RWPE2 (cell line): ENCODE results near the gene CUBN.

Source experiments
- ATAC-seq: fragments of 200-7000 bp; cut with Tn5 transposase; 3 replicates; pipeline ENCODE4 v1.9.1; 2021; ENCODE audit warnings: low read depth
- DNase-seq: peaks from one replicate; pipeline ENCODE4 v3.0.0-alpha.2; 2020; ENCODE audit warnings: low spot score
- H3K27ac ChIP-seq: fragments of 450-650 bp; 2 replicates; pipeline ENCODE4 v1.5.1; 2017; ENCODE audit warnings: mild to moderate bottlenecking; ENCODE audit not compliant: poor library complexity, severe bottlenecking
- H3K27me3 ChIP-seq: fragments of 250-450 bp; sonication (Bioruptor Pico); 2 replicates; pipeline ENCODE4 v1.5.1; 2021; ENCODE audit warnings: mild to moderate bottlenecking, moderate library complexity; ENCODE audit not compliant: insufficient read depth, poor library complexity, severe bottlenecking
- H3K36me3 ChIP-seq: fragments of 250-450 bp; sonication (Bioruptor Pico); 2 replicates; pipeline ENCODE4 v1.5.1; 2020; ENCODE audit warnings: low read depth, mild to moderate bottlenecking, moderate library complexity
- H3K4me1 ChIP-seq: fragments of 250-450 bp; sonication (Bioruptor Pico); 2 replicates; pipeline ENCODE4 v1.5.1; 2021; ENCODE audit warnings: mild to moderate bottlenecking, moderate library complexity; ENCODE audit not compliant: insufficient read depth, poor library complexity, severe bottlenecking
- H3K4me3 ChIP-seq: fragments of 250-450 bp; sonication (Bioruptor Pico); 2 replicates; pipeline ENCODE4 v1.5.1; 2021; ENCODE audit warnings: mild to moderate bottlenecking, moderate library complexity; ENCODE audit not compliant: severe bottlenecking
- H3K9me3 ChIP-seq: fragments of 250-450 bp; sonication (Bioruptor Pico); 2 replicates; pipeline ENCODE4 v1.5.1; 2021; ENCODE audit warnings: mild to moderate bottlenecking, moderate library complexity; ENCODE audit not compliant: severe bottlenecking
- CTCF ChIP-seq: fragments of 450-650 bp; IDR thresholded peaks from one replicate; pipeline ENCODE4 v1.5.1; 2017; ENCODE audit warnings: mild to moderate bottlenecking, moderate library complexity; ENCODE audit not compliant: poor library complexity, severe bottlenecking

The CUBN gene

GRCh38 chr10:17101910-17102266 lies 27.7 kb downstream of the CUBN start:
- no peaks in the 10 kb centered on the region for H3K36me3 ChIP-seq
- H3K27ac ChIP-seq = no peak overlapping the region
- no peak for ATAC-seq
- H3K4me1 ChIP-seq = no peaks in the 10 kb centered on the region
- TF ChIP-seq CTCF = no peak
- DNase-seq = no peak
- H3K9me3 ChIP-seq = no peaks in the 10 kb centered on the region
- no peaks in the 10 kb centered on the region for H3K27me3 ChIP-seq
- no peak overlapping the region for H3K4me3 ChIP-seq

- H3K9me3 ChIP-seq = no peaks in the 10 kb centered on the region
- no peak overlapping the region for H3K4me3 ChIP-seq
- ATAC-seq (no peak), DNase-seq (no peak)
- no peak overlapping the region for H3K27ac ChIP-seq
- no peaks in the 10 kb centered on the region for H3K36me3 ChIP-seq
- no peaks in the 10 kb centered on the region for H3K4me1 ChIP-seq
- TF ChIP-seq CTCF = no peak
- no peaks in the 10 kb centered on the region for H3K27me3 ChIP-seq
Measured at GRCh38 chr10:17101257-17101909, 28.2 kb downstream of the CUBN start.

GRCh38 chr10:17100586-17100985 lies 29.0 kb downstream of the CUBN start:
- ATAC-seq (no peak), DNase-seq (no peak)
- Histone ChIP-seq H3K9me3 (no peaks in the 10 kb centered on the region), H3K36me3 (no peaks in the 10 kb centered on the region), H3K4me3 (no peak overlapping the region), H3K4me1 (no peaks in the 10 kb centered on the region), H3K27me3 (no peaks in the 10 kb centered on the region), H3K27ac (no peak overlapping the region)
- TF ChIP-seq CTCF = no peak

- ATAC-seq (no peak), DNase-seq (no peak)
- peaks cover 7% of the 10 kb centered on the region for H3K9me3 ChIP-seq
- H3K4me1 ChIP-seq = no peaks in the 10 kb centered on the region
- H3K36me3 ChIP-seq = no peaks in the 10 kb centered on the region
- TF ChIP-seq CTCF = no peak
- no peaks in the 10 kb centered on the region for H3K27me3 ChIP-seq
- H3K4me3 ChIP-seq = no peak overlapping the region
- no peak overlapping the region for H3K27ac ChIP-seq
Measured at GRCh38 chr10:17098012-17098411, 31.6 kb downstream of the CUBN start.

GRCh38 chr10:17094844-17095243 lies 34.8 kb downstream of the CUBN start:
- Histone ChIP-seq H3K27me3 (no peaks in the 10 kb centered on the region), H3K9me3 (peaks cover 7% of the 10 kb centered on the region), H3K36me3 (no peaks in the 10 kb centered on the region), H3K4me1 (no peaks in the 10 kb centered on the region), H3K4me3 (no peak overlapping the region), H3K27ac (no peak overlapping the region)
- TF ChIP-seq CTCF = no peak
- DNase-seq (no peak), ATAC-seq (no peak)
